Fibroblast of lung (primary cell): ENCODE measurements around the gene NR6A1.

Source experiments
- CTCF ChIP-seq, 2 donors: IDR thresholded peaks in 1 of 2; conservative IDR thresholded peaks in 1 of 2; 1 replicate in 1 of 2; 2 replicates in 1 of 2; pipeline ENCODE4 v1.5.1; 2011 to 2012; ENCODE audit warnings: low read length in 2 of 2, control low read depth in 1 of 2, inconsistent platforms in 1 of 2, low read depth in 1 of 2, mild to moderate bottlenecking in 1 of 2
- EZH2 ChIP-seq: IDR thresholded peaks from 2 replicates; pipeline ENCODE4 v1.5.1; 2012; ENCODE audit warnings: low read length, control low read depth, mild to moderate bottlenecking; ENCODE audit errors: missing control alignments

- TF ChIP-seq EZH2 = no peak
- TF ChIP-seq CTCF (conservative IDR thresholded peaks at IDR 0.05 in 1 of 2, IDR thresholded peaks at IDR 0.05 in 1 of 2; ENCODE audit: low read depth in 1 of 2, low read length in 2 of 2) = no peak
Measured at GRCh38 chr9:124759327-124759726, 11.8 kb downstream of the NR6A1 start.
